WTC11 (cell line): Measurements from ENCODE around the gene NEK2. TPM values are rescaled to one million over a fixed set of nuclear protein-coding genes. Genes with fewer than 3 reads are reported as not detected.

ENCODE experiments used
- ATAC-seq: fragments of 200-7000 bp; cut with Tn5 transposase; 2 replicates; pipeline ENCODE4 v1.10.0; 2021; ENCODE audit warnings: mild to moderate bottlenecking, moderate library complexity
- CTCF ChIA-PET: fragments of 300-600 bp; sonication (Branson Sonifier 250); formaldehyde crosslinking; loops from one replicate; lab custom pipeline; 2021; ENCODE audit warnings: antibody characterized with exemption; lab: Charles Lee
- POLR2A ChIA-PET: fragments of 350-600 bp; sonication (Branson Sonifier 250); formaldehyde crosslinking; loops from one replicate; lab custom pipeline; 2021; ENCODE audit warnings: antibody characterized with exemption; lab: Charles Lee
- DNase-seq: peaks from one replicate; pipeline ENCODE4 v3.0.0; 2021; ENCODE audit warnings: low spot score
- H3K27ac Mint-ChIP-seq: 2 replicates; pipeline ENCODE4 v1.8.0; 2021; ENCODE audit warnings: mixed read lengths
- H3K27me3 Mint-ChIP-seq: 2 replicates; pipeline ENCODE4 v1.8.0; 2021; ENCODE audit warnings: low read depth, mild to moderate bottlenecking, moderate library complexity, mixed read lengths
- H3K36me3 Mint-ChIP-seq: 2 replicates; pipeline ENCODE4 v1.8.0; 2021; ENCODE audit warnings: mixed read lengths
- H3K4me1 Mint-ChIP-seq: 2 replicates; pipeline ENCODE4 v1.8.0; 2022; ENCODE audit warnings: mixed read lengths
- H3K4me3 Mint-ChIP-seq: 2 replicates; pipeline ENCODE4 v1.8.0; 2021; ENCODE audit warnings: mild to moderate bottlenecking, moderate library complexity, mixed read lengths
- H3K9me3 Mint-ChIP-seq: 2 replicates; pipeline ENCODE4 v1.8.0; 2021; ENCODE audit warnings: mixed read lengths
- GRHL2 ChIP-seq: fragments of 250-450 bp; sonication (Bioruptor Pico); IDR thresholded peaks from 2 replicates; pipeline ENCODE4 v1.8.0; 2022; ENCODE audit warnings: mild to moderate bottlenecking, moderate library complexity; ENCODE audit not compliant: insufficient replicate concordance, severe bottlenecking
- RORB ChIP-seq: fragments of 250-450 bp; sonication (Bioruptor Pico); IDR thresholded peaks from 2 replicates; pipeline ENCODE4 v1.9.0; 2021; ENCODE audit warnings: mild to moderate bottlenecking
- TEAD4 ChIP-seq: sonication (generic); formaldehyde crosslinking; IDR thresholded peaks from 2 replicates; pipeline ENCODE4 v1.8.0; 2022; ENCODE audit warnings: mild to moderate bottlenecking, missing genetic modification reagents
- ZNF121 ChIP-seq: sonication (generic); formaldehyde crosslinking; IDR thresholded peaks from 2 replicates; pipeline ENCODE4 v1.8.0; 2023; ENCODE audit warnings: missing genetic modification reagents
- ZNF232 ChIP-seq: sonication (generic); formaldehyde crosslinking; IDR thresholded peaks from 2 replicates; pipeline ENCODE4 v1.8.0; 2022; ENCODE audit warnings: mild to moderate bottlenecking, missing genetic modification reagents
- ZNF317 ChIP-seq: sonication (generic); formaldehyde crosslinking; IDR thresholded peaks from 2 replicates; pipeline ENCODE4 v1.8.1; 2023; ENCODE audit warnings: low read depth, mild to moderate bottlenecking, moderate library complexity, missing genetic modification reagents, borderline replicate concordance
- total RNA-seq: library from RNA; stranded (reverse); gene quantifications from 3 replicates; pipeline ENCODE4 v1.2.3, GENCODE V29; 2021
- TF ChIP-seq, protein P1 (sequence below): sonication (generic); formaldehyde crosslinking; IDR thresholded peaks from 2 replicates; pipeline ENCODE4 v1.8.0; 2023; ENCODE audit warnings: missing genetic modification reagents, mild to moderate bottlenecking, borderline replicate concordance
- TF ChIP-seq, protein P2 (sequence below): sonication (generic); formaldehyde crosslinking; IDR thresholded peaks from 2 replicates; pipeline ENCODE4 v1.8.1; 2023; ENCODE audit warnings: mild to moderate bottlenecking, missing genetic modification reagents, moderate library complexity
- TF ChIP-seq, protein P3 (sequence below): fragments of 250-450 bp; sonication (Bioruptor Pico); IDR thresholded peaks from 2 replicates; pipeline ENCODE4 v1.9.0; 2021; ENCODE audit warnings: mild to moderate bottlenecking, borderline replicate concordance
- TF ChIP-seq, protein P4 (sequence below): sonication (generic); formaldehyde crosslinking; IDR thresholded peaks from 2 replicates; pipeline ENCODE4 v1.8.1; 2022; ENCODE audit warnings: low read depth, missing genetic modification reagents, borderline replicate concordance
- TF ChIP-seq, protein P5 (sequence below): sonication (generic); formaldehyde crosslinking; IDR thresholded peaks from 2 replicates; pipeline ENCODE4 v1.8.0; 2023; ENCODE audit warnings: mild to moderate bottlenecking, missing genetic modification reagents
- TF ChIP-seq, protein P6 (sequence below): sonication (generic); formaldehyde crosslinking; IDR thresholded peaks from 2 replicates; pipeline ENCODE4 v1.8.0; 2022; ENCODE audit warnings: mild to moderate bottlenecking, missing genetic modification reagents

NEK2 gene
- total RNA-seq, 1 experiment from 2014 or later = 23.5 TPM

DNA sequence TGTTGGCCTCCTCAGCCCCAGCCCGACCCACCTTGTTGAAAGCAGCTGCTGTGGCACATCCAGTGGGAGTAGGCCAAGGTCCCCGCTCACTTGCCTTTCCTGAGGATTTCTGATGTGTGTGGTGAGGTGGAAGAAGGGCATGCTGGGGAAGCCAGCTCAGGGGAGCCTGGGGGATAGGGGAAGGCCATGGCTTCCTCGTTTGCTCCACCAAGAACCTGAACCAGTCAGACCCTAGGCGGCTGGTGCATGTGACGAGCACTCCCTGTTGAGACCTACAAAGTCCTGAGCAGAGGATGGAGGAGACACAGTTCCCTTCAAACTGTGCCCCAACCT lies 58.5 kb downstream of the NEK2 start (continued):
- TF ChIP-seq, protein P1, sequence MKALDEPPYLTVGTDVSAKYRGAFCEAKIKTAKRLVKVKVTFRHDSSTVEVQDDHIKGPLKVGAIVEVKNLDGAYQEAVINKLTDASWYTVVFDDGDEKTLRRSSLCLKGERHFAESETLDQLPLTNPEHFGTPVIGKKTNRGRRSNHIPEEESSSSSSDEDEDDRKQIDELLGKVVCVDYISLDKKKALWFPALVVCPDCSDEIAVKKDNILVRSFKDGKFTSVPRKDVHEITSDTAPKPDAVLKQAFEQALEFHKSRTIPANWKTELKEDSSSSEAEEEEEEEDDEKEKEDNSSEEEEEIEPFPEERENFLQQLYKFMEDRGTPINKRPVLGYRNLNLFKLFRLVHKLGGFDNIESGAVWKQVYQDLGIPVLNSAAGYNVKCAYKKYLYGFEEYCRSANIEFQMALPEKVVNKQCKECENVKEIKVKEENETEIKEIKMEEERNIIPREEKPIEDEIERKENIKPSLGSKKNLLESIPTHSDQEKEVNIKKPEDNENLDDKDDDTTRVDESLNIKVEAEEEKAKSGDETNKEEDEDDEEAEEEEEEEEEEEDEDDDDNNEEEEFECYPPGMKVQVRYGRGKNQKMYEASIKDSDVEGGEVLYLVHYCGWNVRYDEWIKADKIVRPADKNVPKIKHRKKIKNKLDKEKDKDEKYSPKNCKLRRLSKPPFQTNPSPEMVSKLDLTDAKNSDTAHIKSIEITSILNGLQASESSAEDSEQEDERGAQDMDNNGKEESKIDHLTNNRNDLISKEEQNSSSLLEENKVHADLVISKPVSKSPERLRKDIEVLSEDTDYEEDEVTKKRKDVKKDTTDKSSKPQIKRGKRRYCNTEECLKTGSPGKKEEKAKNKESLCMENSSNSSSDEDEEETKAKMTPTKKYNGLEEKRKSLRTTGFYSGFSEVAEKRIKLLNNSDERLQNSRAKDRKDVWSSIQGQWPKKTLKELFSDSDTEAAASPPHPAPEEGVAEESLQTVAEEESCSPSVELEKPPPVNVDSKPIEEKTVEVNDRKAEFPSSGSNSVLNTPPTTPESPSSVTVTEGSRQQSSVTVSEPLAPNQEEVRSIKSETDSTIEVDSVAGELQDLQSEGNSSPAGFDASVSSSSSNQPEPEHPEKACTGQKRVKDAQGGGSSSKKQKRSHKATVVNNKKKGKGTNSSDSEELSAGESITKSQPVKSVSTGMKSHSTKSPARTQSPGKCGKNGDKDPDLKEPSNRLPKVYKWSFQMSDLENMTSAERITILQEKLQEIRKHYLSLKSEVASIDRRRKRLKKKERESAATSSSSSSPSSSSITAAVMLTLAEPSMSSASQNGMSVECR = no peak

DNA sequence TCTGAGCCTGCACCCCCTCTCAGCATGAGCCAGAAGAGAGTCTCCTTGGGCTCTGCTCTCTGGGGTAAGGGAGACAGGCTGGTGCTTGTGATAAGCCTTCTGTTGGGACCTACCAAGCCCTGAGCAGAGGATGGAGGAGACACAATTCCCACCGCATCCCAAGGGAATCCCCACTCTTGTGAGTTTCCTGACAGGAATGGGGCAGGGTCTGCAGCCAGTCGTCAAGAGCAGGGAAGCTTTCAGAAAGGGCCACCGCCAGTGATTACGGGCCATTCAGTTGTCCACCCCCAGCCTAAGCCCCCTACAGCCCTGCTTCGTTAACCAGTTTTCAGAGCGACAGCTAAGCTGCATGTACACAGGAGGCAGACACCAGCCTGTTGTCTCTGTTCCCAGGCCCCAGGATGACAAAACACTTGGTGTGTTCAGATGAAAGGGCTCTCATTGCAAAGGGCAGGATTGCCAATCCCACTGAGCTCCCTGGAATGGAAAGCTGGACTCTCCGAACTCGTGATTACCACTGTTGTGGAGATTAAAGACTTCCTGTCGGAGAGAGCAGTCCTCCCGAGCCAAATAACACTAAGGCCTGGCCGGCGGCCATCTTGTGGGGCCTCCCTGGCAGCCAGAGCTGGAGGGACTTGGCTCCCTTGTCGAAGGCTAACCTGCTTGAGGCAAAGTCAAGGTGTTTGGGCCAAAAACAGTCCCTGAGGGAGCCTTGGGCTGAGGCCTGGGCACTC lies 59.0 kb downstream of the NEK2 start:
- TF ChIP-seq TEAD4 (CRISPR knock-in tag) (no peak), RORB (no peak), ZNF317 (CRISPR knock-in tag) (no peak), GRHL2 (CRISPR knock-in tag) (no peak)
- TF ChIP-seq, protein P1 = no peak
- TF ChIP-seq, protein P2, sequence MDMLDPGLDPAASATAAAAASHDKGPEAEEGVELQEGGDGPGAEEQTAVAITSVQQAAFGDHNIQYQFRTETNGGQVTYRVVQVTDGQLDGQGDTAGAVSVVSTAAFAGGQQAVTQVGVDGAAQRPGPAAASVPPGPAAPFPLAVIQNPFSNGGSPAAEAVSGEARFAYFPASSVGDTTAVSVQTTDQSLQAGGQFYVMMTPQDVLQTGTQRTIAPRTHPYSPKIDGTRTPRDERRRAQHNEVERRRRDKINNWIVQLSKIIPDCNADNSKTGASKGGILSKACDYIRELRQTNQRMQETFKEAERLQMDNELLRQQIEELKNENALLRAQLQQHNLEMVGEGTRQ (CRISPR knock-in tag) = no peak
- Mint-ChIP-seq H3K36me3 (no peaks in the 10 kb centered on the region), H3K9me3 (no peaks in the 10 kb centered on the region), H3K4me3 (no peak overlapping the region), H3K4me1 (no peaks in the 10 kb centered on the region; the same call in 1 of the 2 replicates), H3K27me3 (no peaks in the 10 kb centered on the region), H3K27ac (no peak overlapping the region)
- CTCF ChIA-PET = no interaction called here
- POLR2A ChIA-PET = interaction anchor here (0.9 kb wide), 1 partner anchor 59 kb away, joined by 3 read pairs; the partner anchor contains the start of gene NEK2
- DNase-seq (no peak), ATAC-seq (no peak)

DNA sequence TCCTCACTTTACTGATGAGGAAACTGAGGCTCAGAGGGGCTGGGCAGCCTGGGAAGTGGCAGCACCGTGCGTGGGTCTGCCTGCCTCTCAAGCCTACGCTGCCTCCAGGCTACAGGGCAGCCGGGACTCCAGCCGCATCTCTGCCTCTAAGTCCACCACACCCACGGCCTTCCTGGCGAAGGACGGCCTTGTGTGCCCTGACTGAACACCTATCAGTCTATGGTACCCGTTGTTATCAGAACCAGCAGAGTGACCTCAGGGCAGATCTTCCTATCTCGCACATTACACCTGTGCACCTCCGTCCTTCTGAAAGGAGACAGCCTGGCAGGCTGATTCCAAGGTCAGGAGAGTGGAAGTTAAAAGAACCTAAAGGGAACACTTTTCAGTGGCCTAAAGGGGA lies 60.8 kb downstream of the NEK2 start:
- POLR2A ChIA-PET = no interaction called here
- Mint-ChIP-seq H3K4me1 (no peaks in the 10 kb centered on the region; the same call in 1 of the 2 replicates), H3K9me3 (no peaks in the 10 kb centered on the region), H3K4me3 (no peak overlapping the region), H3K27ac (no peak overlapping the region), H3K27me3 (no peaks in the 10 kb centered on the region), H3K36me3 (no peaks in the 10 kb centered on the region)
- CTCF ChIA-PET = no interaction called here
- ATAC-seq (no peak), DNase-seq (no peak)
- TF ChIP-seq ZNF232 (CRISPR knock-in tag) (no peak), ZNF121 (CRISPR knock-in tag) (no peak)
- TF ChIP-seq, protein P3, sequence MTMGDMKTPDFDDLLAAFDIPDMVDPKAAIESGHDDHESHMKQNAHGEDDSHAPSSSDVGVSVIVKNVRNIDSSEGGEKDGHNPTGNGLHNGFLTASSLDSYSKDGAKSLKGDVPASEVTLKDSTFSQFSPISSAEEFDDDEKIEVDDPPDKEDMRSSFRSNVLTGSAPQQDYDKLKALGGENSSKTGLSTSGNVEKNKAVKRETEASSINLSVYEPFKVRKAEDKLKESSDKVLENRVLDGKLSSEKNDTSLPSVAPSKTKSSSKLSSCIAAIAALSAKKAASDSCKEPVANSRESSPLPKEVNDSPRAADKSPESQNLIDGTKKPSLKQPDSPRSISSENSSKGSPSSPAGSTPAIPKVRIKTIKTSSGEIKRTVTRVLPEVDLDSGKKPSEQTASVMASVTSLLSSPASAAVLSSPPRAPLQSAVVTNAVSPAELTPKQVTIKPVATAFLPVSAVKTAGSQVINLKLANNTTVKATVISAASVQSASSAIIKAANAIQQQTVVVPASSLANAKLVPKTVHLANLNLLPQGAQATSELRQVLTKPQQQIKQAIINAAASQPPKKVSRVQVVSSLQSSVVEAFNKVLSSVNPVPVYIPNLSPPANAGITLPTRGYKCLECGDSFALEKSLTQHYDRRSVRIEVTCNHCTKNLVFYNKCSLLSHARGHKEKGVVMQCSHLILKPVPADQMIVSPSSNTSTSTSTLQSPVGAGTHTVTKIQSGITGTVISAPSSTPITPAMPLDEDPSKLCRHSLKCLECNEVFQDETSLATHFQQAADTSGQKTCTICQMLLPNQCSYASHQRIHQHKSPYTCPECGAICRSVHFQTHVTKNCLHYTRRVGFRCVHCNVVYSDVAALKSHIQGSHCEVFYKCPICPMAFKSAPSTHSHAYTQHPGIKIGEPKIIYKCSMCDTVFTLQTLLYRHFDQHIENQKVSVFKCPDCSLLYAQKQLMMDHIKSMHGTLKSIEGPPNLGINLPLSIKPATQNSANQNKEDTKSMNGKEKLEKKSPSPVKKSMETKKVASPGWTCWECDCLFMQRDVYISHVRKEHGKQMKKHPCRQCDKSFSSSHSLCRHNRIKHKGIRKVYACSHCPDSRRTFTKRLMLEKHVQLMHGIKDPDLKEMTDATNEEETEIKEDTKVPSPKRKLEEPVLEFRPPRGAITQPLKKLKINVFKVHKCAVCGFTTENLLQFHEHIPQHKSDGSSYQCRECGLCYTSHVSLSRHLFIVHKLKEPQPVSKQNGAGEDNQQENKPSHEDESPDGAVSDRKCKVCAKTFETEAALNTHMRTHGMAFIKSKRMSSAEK (CRISPR knock-in tag) = no peak
- TF ChIP-seq, protein P4, sequence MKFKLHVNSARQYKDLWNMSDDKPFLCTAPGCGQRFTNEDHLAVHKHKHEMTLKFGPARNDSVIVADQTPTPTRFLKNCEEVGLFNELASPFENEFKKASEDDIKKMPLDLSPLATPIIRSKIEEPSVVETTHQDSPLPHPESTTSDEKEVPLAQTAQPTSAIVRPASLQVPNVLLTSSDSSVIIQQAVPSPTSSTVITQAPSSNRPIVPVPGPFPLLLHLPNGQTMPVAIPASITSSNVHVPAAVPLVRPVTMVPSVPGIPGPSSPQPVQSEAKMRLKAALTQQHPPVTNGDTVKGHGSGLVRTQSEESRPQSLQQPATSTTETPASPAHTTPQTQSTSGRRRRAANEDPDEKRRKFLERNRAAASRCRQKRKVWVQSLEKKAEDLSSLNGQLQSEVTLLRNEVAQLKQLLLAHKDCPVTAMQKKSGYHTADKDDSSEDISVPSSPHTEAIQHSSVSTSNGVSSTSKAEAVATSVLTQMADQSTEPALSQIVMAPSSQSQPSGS = no peak
- TF ChIP-seq, protein P5, sequence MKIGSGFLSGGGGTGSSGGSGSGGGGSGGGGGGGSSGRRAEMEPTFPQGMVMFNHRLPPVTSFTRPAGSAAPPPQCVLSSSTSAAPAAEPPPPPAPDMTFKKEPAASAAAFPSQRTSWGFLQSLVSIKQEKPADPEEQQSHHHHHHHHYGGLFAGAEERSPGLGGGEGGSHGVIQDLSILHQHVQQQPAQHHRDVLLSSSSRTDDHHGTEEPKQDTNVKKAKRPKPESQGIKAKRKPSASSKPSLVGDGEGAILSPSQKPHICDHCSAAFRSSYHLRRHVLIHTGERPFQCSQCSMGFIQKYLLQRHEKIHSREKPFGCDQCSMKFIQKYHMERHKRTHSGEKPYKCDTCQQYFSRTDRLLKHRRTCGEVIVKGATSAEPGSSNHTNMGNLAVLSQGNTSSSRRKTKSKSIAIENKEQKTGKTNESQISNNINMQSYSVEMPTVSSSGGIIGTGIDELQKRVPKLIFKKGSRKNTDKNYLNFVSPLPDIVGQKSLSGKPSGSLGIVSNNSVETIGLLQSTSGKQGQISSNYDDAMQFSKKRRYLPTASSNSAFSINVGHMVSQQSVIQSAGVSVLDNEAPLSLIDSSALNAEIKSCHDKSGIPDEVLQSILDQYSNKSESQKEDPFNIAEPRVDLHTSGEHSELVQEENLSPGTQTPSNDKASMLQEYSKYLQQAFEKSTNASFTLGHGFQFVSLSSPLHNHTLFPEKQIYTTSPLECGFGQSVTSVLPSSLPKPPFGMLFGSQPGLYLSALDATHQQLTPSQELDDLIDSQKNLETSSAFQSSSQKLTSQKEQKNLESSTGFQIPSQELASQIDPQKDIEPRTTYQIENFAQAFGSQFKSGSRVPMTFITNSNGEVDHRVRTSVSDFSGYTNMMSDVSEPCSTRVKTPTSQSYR (CRISPR knock-in tag) = no peak
- TF ChIP-seq, protein P6, sequence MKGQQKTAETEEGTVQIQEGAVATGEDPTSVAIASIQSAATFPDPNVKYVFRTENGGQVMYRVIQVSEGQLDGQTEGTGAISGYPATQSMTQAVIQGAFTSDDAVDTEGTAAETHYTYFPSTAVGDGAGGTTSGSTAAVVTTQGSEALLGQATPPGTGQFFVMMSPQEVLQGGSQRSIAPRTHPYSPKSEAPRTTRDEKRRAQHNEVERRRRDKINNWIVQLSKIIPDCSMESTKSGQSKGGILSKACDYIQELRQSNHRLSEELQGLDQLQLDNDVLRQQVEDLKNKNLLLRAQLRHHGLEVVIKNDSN (CRISPR knock-in tag) = no peak
